Left ventricle myocardium inferior (tissue), 1 donor: ENCODE results near the gene PGD. TPM values are rescaled to one million over a fixed set of nuclear protein-coding genes. Genes with fewer than 3 reads are reported as not detected.
"Not testable (repeated sequence)": the region's sequence is repeated elsewhere in the genome, so short reads cannot be mapped to it uniquely, and the experiment has no call there.

Experiments used
- DNase-seq: peaks from one replicate; pipeline ENCODE4 v3.0.0-alpha.2; 2020
- H3K27ac ChIP-seq: fragments of 200-600 bp; replicated peaks from 2 replicates; pipeline ENCODE4 v1.8.0; 2021
- H3K27me3 ChIP-seq: fragments of 200-600 bp; 2 replicates; pipeline ENCODE4 v1.8.0; 2021; ENCODE audit warnings: low read depth
- H3K36me3 ChIP-seq: fragments of 200-600 bp; 2 replicates; pipeline ENCODE4 v1.8.0; 2021
- H3K4me1 ChIP-seq: fragments of 200-600 bp; 2 replicates; pipeline ENCODE4 v1.8.0; 2021
- H3K4me3 ChIP-seq: fragments of 200-600 bp; 2 replicates; pipeline ENCODE4 v1.8.0; 2021; ENCODE audit warnings: mild to moderate bottlenecking, moderate library complexity
- H3K9me3 ChIP-seq: fragments of 200-600 bp; replicated peaks from 2 replicates; pipeline ENCODE4 v1.8.0; 2021
- CTCF ChIP-seq: fragments of 200-600 bp; IDR thresholded peaks from 2 replicates; pipeline ENCODE4 v1.8.0; 2021; ENCODE audit warnings: antibody characterized with exemption, mild to moderate bottlenecking, borderline replicate concordance
- intact Hi-C: fragments of 100-400 bp; cut with micrococcal nuclease; formaldehyde crosslinking; loops from one replicate; pipeline ENCODE4 v1.11.0; 2022
- total RNA-seq: library from RNA; stranded (reverse); fragmentation: NEBNext Ultra II Directional; extraction: Animal tissue kit (Norgen Biotek cat#: 25700); gene quantifications from one replicate; pipeline ENCODE4 v1.2.1, GENCODE V29; 2021
- donor health status: DM: no; HTN: yes; CAD: no; lungs with severe emphysema.

PGD gene
- total RNA-seq, 1 donor from 2014 or later: 34.2 TPM

GRCh38 chr1:10456048-10456447 is 57.2 kb downstream of the PGD start:
- Histone ChIP-seq H3K36me3 (peaks cover 7% of the 10 kb centered on the region), H3K9me3 (no peaks in the 10 kb centered on the region), H3K4me3 (no peak overlapping the region), H3K4me1 (peaks cover 19% of the 10 kb centered on the region), H3K27me3 (no peaks in the 10 kb centered on the region), H3K27ac (no peak overlapping the region)
- DNase-seq: no peak
- no peak for TF ChIP-seq CTCF
- intact Hi-C loops: no loop called here

- intact Hi-C loops: no loop called here
- Histone ChIP-seq H3K27ac (no peak overlapping the region), H3K4me1 (peaks cover 18% of the 10 kb centered on the region), H3K4me3 (no peak overlapping the region), H3K27me3 (no peaks in the 10 kb centered on the region), H3K36me3 (peaks cover 13% of the 10 kb centered on the region), H3K9me3 (no peaks in the 10 kb centered on the region)
- no peak for TF ChIP-seq CTCF
- no peak for DNase-seq
Observed at GRCh38 chr1:10456661-10457060, 57.8 kb downstream of the PGD start.

GRCh38 chr1:10457462-10457861 is 58.6 kb downstream of the PGD start:
- H3K4me3 ChIP-seq, intact Hi-C loops, DNase-seq, H3K27me3 ChIP-seq, H3K9me3 ChIP-seq: not testable (repeated sequence)
- H3K36me3 ChIP-seq: peaks cover 21% of the 10 kb centered on the region
- peak overlapping the region; percentile 5 for H3K27ac ChIP-seq
- H3K4me1 ChIP-seq: peaks cover 18% of the 10 kb centered on the region

- Histone ChIP-seq H3K36me3 (peaks cover 26% of the 10 kb centered on the region), H3K4me1 (peaks cover 18% of the 10 kb centered on the region), H3K4me3 (no peak overlapping the region), H3K27me3 (no peaks in the 10 kb centered on the region), H3K27ac (peak overlapping the region; percentile 5), H3K9me3 (no peaks in the 10 kb centered on the region)
- no peak for TF ChIP-seq CTCF
- DNase-seq: no peak
- intact Hi-C loops: no loop called here
Observed at GRCh38 chr1:10457875-10458274, 59.0 kb downstream of the PGD start.

- H3K27me3 ChIP-seq: no peaks in the 10 kb centered on the region
- H3K9me3 ChIP-seq: no peaks in the 10 kb centered on the region
- no peak for DNase-seq
- peaks cover 39% of the 10 kb centered on the region for H3K36me3 ChIP-seq
- TF ChIP-seq CTCF: no peak
- H3K4me1 ChIP-seq: peaks cover 18% of the 10 kb centered on the region
- intact Hi-C loops: no loop called here
- no peak overlapping the region for H3K4me3 ChIP-seq
- no peak overlapping the region for H3K27ac ChIP-seq
Observed at GRCh38 chr1:10459184-10459583, 60.3 kb downstream of the PGD start.

GRCh38 chr1:10467078-10467477 is 68.2 kb downstream of the PGD start:
- no peak for TF ChIP-seq CTCF
- intact Hi-C loops: no loop called here
- DNase-seq: no peak

More at GRCh38 chr1:10467078-10467477, 68.2 kb downstream of the PGD start:
- H3K4me1 ChIP-seq: peaks cover 12% of the 10 kb centered on the region
- H3K36me3 ChIP-seq: peaks cover 77% of the 10 kb centered on the region
- no peak overlapping the region for H3K27ac ChIP-seq
- H3K9me3 ChIP-seq: no peaks in the 10 kb centered on the region
- H3K27me3 ChIP-seq: no peaks in the 10 kb centered on the region
- no peak overlapping the region for H3K4me3 ChIP-seq
